ENCODE measurements around the gene ARRB2. TPM values are rescaled to one million over a fixed set of nuclear protein-coding genes. Genes with fewer than 3 reads are reported as not detected.

The ARRB2 gene
- total RNA-seq, 1 experiment from 2014 or later: 79.7 TPM

DNA sequence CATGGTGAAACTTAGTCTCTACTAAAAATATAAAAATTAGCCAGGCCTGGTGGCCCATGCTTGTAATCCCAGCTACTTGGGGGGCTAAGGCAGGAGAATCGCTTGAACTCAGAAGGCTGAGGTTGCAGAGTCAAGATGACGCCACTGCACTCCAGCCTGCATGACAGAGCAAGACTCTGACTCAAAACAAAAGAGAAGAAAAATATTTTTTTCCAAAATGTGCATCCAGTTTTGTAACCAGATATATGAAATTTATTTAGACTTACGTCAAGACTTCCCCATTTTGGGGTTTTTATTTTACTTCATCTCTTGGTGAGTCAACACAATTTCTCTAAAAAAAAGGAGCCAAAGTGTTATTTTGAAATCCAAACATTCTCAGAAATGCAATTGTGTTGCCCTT lies 55.8 kb downstream of the ARRB2 start:
- Histone ChIP-seq H3K9me3 (ENCODE audit: insufficient read depth, low read depth) (no peaks in the 10 kb centered on the region), H3F3A (ENCODE audit: insufficient read depth, low read depth) (no peaks in the 10 kb centered on the region), H3K79me2 (ENCODE audit: low read depth) (no peaks in the 10 kb centered on the region), H3K36me3 (ENCODE audit: low read depth) (no peaks in the 10 kb centered on the region), H2AFZ (no peak overlapping the region), H3K4me1 (replicated peaks; ENCODE audit: insufficient read depth) (no peaks in the 10 kb centered on the region), H3K4me3 (no peak overlapping the region), H3K4me2 (no peak overlapping the region), H3K9me2 (ENCODE audit: insufficient read depth) (no peaks in the 10 kb centered on the region), H3K27me3 (ENCODE audit: insufficient read depth, low read depth) (no peaks in the 10 kb centered on the region), H4K20me1 (ENCODE audit: insufficient read depth) (no peaks in the 10 kb centered on the region), H3K27ac (no peak overlapping the region)
- BruUV-seq (replicated peaks): no TSS peak
- intact Hi-C loops (cut with micrococcal nuclease; ENCODE audit: unreplicated experiment): no loop called here
- DNase-seq: no peak
- TF ChIP-seq EZH2 (IDR thresholded peaks at IDR 0.05; ENCODE audit: low read depth) (no peak), CTCF (conservative IDR thresholded peaks at IDR 0.05) (no peak)
- POLR2A ChIA-PET (ENCODE audit: unreplicated experiment): no interaction called here
- CTCF ChIA-PET: no interaction called here

- Histone ChIP-seq H4K20me1 (ENCODE audit: insufficient read depth) (no peaks in the 10 kb centered on the region), H3K27me3 (ENCODE audit: insufficient read depth, low read depth) (no peaks in the 10 kb centered on the region), H3K27ac (no peak overlapping the region), H2AFZ (no peak overlapping the region), H3K36me3 (ENCODE audit: low read depth) (no peaks in the 10 kb centered on the region), H3K9me3 (ENCODE audit: insufficient read depth, low read depth) (no peaks in the 10 kb centered on the region), H3F3A (ENCODE audit: insufficient read depth, low read depth) (no peaks in the 10 kb centered on the region), H3K4me2 (no peak overlapping the region), H3K4me3 (no peak overlapping the region), H3K4me1 (replicated peaks; ENCODE audit: insufficient read depth) (no peaks in the 10 kb centered on the region), H3K79me2 (ENCODE audit: low read depth) (no peaks in the 10 kb centered on the region), H3K9me2 (ENCODE audit: insufficient read depth) (no peaks in the 10 kb centered on the region)
- intact Hi-C loops (cut with micrococcal nuclease; ENCODE audit: unreplicated experiment): no loop called here
- CTCF ChIA-PET: no interaction called here
- DNase-seq: no peak
- TF ChIP-seq EZH2 (IDR thresholded peaks at IDR 0.05; ENCODE audit: low read depth) (no peak), CTCF (conservative IDR thresholded peaks at IDR 0.05) (no peak)
- POLR2A ChIA-PET (ENCODE audit: unreplicated experiment): no interaction called here
- BruUV-seq (replicated peaks): no TSS peak
These were observed 56.3 kb downstream of the ARRB2 start for GRCh38 chr17:4766723-4767122.

DNA sequence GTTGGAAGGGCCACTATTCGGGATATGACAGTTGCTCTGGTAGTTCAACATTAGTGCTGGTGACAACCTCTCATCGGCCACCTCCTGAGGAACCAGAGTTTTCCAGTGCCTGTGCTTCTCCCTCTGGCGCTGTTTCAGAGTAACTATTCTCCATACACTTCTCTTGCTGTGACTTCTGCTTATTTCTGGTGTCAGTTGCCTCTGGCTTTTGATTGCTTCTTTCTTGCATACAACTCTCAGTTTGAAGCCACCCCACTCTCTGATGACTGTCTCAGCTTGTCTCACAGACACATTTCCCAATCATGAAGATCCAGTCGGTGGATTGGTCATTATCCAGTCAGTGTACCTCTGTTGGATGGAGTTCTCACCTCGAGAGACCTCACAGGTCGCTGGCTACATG lies 57.9 kb downstream of the ARRB2 start:
- intact Hi-C loops (cut with micrococcal nuclease; ENCODE audit: unreplicated experiment): no loop called here
- Histone ChIP-seq H3K4me3 (no peak overlapping the region), H3K9me2 (ENCODE audit: insufficient read depth) (no peaks in the 10 kb centered on the region), H3F3A (ENCODE audit: insufficient read depth, low read depth) (no peaks in the 10 kb centered on the region), H3K4me1 (replicated peaks; ENCODE audit: insufficient read depth) (no peaks in the 10 kb centered on the region), H3K79me2 (ENCODE audit: low read depth) (no peaks in the 10 kb centered on the region), H3K27me3 (ENCODE audit: insufficient read depth, low read depth) (0 out of 2 replicates have a peak, but pooled peaks cover 4% of the 10 kb centered on the region), H3K9me3 (ENCODE audit: insufficient read depth, low read depth) (no peaks in the 10 kb centered on the region), H3K36me3 (ENCODE audit: low read depth) (no peaks in the 10 kb centered on the region), H3K27ac (no peak overlapping the region), H3K4me2 (no peak overlapping the region), H4K20me1 (ENCODE audit: insufficient read depth) (no peaks in the 10 kb centered on the region), H2AFZ (no peak overlapping the region)
- CTCF ChIA-PET: no interaction called here
- POLR2A ChIA-PET (ENCODE audit: unreplicated experiment): no interaction called here
- BruUV-seq (replicated peaks): no TSS peak
- DNase-seq: no peak
- TF ChIP-seq CTCF (conservative IDR thresholded peaks at IDR 0.05) (no peak), EZH2 (IDR thresholded peaks at IDR 0.05; ENCODE audit: low read depth) (no peak)

Data from PC-9 (cell line).